Nephron progenitor cell (in vitro differentiated cells): ENCODE measurements around the gene PLCB3.

Source experiments
- DNase-seq: peaks from one replicate; pipeline ENCODE4 v3.0.0; 2021
- H3K27ac Mint-ChIP-seq: 2 replicates; pipeline ENCODE4 v1.8.0; 2021; ENCODE audit warnings: mild to moderate bottlenecking, moderate library complexity, mixed read lengths
- H3K27me3 Mint-ChIP-seq: 2 replicates; pipeline ENCODE4 v1.8.0; 2021; ENCODE audit warnings: mild to moderate bottlenecking, low read depth, mixed read lengths; ENCODE audit not compliant: poor library complexity
- H3K36me3 Mint-ChIP-seq: 2 replicates; pipeline ENCODE4 v1.8.0; 2021; ENCODE audit warnings: low read depth, mixed read lengths
- H3K4me1 Mint-ChIP-seq: 2 replicates; pipeline ENCODE4 v1.8.0; 2021; ENCODE audit warnings: mixed read lengths
- H3K4me3 Mint-ChIP-seq: 2 replicates; pipeline ENCODE4 v1.8.0; 2021; ENCODE audit warnings: mild to moderate bottlenecking, moderate library complexity, mixed read lengths
- H3K9me3 Mint-ChIP-seq: 2 replicates; pipeline ENCODE4 v1.8.0; 2021; ENCODE audit warnings: mild to moderate bottlenecking, moderate library complexity, mixed read lengths
- CTCF ChIP-seq: fragments of 200-600 bp; sonication (generic); IDR thresholded peaks from 2 replicates; pipeline ENCODE4 v1.5.0; 2021; ENCODE audit warnings: antibody characterized with exemption

PLCB3 gene

GRCh38 chr11:64241241-64241490 is 10.2 kb upstream of the PLCB3 start:
- peak; percentile 100 for DNase-seq
- Mint-ChIP-seq H3K9me3 (no peaks in the 10 kb centered on the region), H3K27me3 (no peaks in the 10 kb centered on the region), H3K27ac (peak overlapping the region; percentile 97), H3K4me3 (peak overlapping the region; percentile 87), H3K4me1 (peaks cover 30% of the 10 kb centered on the region), H3K36me3 (peaks cover 8% of the 10 kb centered on the region)
- TF ChIP-seq CTCF, result no peak

GRCh38 chr11:64241491-64242374 is 9.6 kb upstream of the PLCB3 start:
- Mint-ChIP-seq H3K4me3 (peak overlapping the region; percentile 87), H3K27ac (peak overlapping the region; percentile 97), H3K36me3 (peaks cover 8% of the 10 kb centered on the region), H3K27me3 (no peaks in the 10 kb centered on the region), H3K9me3 (no peaks in the 10 kb centered on the region), H3K4me1 (peaks cover 30% of the 10 kb centered on the region)
- no peak for TF ChIP-seq CTCF
- DNase-seq, result peak; percentile 60

- Mint-ChIP-seq H3K27ac (peak overlapping the region; percentile 45), H3K36me3 (peaks cover 6% of the 10 kb centered on the region), H3K9me3 (no peaks in the 10 kb centered on the region), H3K4me3 (peak overlapping the region; percentile 87), H3K4me1 (peaks cover 38% of the 10 kb centered on the region), H3K27me3 (peaks cover 3% of the 10 kb centered on the region)
- no peak for TF ChIP-seq CTCF
- no peak for DNase-seq
Measured at GRCh38 chr11:64243236-64243854, 8.0 kb upstream of the PLCB3 start.

- Mint-ChIP-seq H3K4me1 (peaks cover 46% of the 10 kb centered on the region), H3K9me3 (no peaks in the 10 kb centered on the region), H3K4me3 (peak overlapping the region; percentile 87), H3K36me3 (no peaks in the 10 kb centered on the region), H3K27me3 (peaks cover 3% of the 10 kb centered on the region), H3K27ac (peak overlapping the region; percentile 45)
- no peak for TF ChIP-seq CTCF
- DNase-seq, result no peak
Measured at GRCh38 chr11:64244107-64244506, 7.2 kb upstream of the PLCB3 start.

GRCh38 chr11:64244966-64245365 is 6.4 kb upstream of the PLCB3 start:
- no peak for TF ChIP-seq CTCF
- no peaks in the 10 kb centered on the region for H3K36me3 Mint-ChIP-seq
- peaks cover 3% of the 10 kb centered on the region for H3K27me3 Mint-ChIP-seq
- H3K27ac Mint-ChIP-seq, result no peak overlapping the region
- no peaks in the 10 kb centered on the region for H3K9me3 Mint-ChIP-seq
- peaks cover 51% of the 10 kb centered on the region for H3K4me1 Mint-ChIP-seq
- peak overlapping the region; percentile 86 for H3K4me3 Mint-ChIP-seq
- no peak for DNase-seq

GRCh38 chr11:64245401-64245796 is 5.9 kb upstream of the PLCB3 start:
- Mint-ChIP-seq H3K27ac (no peak overlapping the region), H3K4me3 (peak overlapping the region; percentile 86), H3K4me1 (peaks cover 49% of the 10 kb centered on the region), H3K9me3 (no peaks in the 10 kb centered on the region), H3K27me3 (peaks cover 3% of the 10 kb centered on the region), H3K36me3 (no peaks in the 10 kb centered on the region)
- no peak for TF ChIP-seq CTCF
- DNase-seq, result no peak
